ENCODE measurements around the gene NBL1.

NBL1 gene

DNA sequence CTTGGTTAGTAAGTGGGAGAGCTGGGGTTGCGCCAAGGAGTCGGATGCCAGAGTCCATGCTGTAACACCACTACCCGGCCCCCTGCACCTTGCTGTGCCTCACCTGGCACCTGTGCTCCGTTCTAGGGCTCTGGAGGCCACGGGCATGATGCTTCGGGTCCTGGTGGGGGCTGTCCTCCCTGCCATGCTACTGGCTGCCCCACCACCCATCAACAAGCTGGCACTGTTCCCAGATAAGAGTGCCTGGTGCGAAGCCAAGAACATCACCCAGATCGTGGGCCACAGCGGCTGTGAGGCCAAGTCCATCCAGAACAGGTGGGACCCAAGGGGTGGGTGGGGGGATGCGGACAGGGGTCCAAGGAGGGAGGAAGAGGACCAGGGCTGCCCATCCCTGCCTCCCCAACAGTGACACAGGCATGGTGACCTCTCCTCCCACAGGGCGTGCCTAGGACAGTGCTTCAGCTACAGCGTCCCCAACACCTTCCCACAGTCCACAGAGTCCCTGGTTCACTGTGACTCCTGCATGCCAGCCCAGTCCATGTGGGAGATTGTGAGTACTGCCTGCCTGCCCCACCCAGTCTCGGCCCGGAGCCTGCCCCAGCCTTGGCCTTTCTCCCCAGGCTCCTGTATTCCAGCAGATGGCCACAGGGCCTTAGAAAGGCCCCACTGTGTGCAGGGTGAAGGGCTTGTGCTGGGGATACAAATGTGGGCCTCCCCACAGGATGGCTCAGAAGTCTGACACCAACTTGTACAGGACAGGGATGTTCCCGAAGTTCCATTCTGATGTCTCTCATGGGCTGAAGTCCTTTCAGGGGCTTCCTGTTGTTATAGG, 11.0 kb downstream of the NBL1 start:
- Histone ChIP-seq H3K36me3 (ENCODE audit: insufficient read depth, low read length) (no peaks in the 10 kb centered on the region), H3K27ac (no peak overlapping the region), H3K4me3 (no peak overlapping the region), H3K9me3 (ENCODE audit: low read depth, low read length) (no peaks in the 10 kb centered on the region), H3K9ac (ENCODE audit: insufficient read length) (no peak overlapping the region)
- no peak for TF ChIP-seq EZH2 (IDR thresholded peaks at IDR 0.05)
- TF ChIP-seq FOXP2 (optimal IDR thresholded peaks at IDR 0.05; ENCODE audit: control extremely low read depth, extremely low read length, insufficient read depth), result no peak
- TF ChIP-seq POLR2AphosphoS5 (IDR thresholded peaks at IDR 0.05; ENCODE audit: borderline replicate concordance, low read depth, low read length), result no peak
- DNase-seq (ENCODE audit: low read depth, low spot score), result no peak

DNA sequence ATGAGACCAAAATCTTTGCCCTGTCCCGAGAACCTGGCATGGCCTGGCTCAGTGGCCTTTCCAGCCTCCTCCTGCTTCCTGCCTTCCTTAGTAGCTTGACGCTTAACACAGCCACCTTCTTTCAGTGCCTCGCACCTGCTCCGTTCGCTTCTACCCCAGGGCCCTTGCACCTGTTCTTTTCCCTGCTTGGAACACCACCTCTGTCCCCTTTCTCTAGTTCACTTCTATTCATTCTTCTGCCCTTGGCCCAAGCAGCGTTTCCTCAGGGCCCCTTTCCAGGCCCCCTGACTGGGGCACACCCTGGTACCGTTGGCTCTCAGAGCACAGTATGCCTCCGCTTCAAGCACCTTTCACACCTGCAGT, 11.6 kb downstream of the NBL1 start:
- H3K27ac ChIP-seq, result no peak overlapping the region
- no peak overlapping the region for H3K4me3 ChIP-seq
- H3K9ac ChIP-seq (ENCODE audit: insufficient read length), result no peak overlapping the region
- no peaks in the 10 kb centered on the region for H3K36me3 ChIP-seq (ENCODE audit: insufficient read depth, low read length)
- TF ChIP-seq EZH2 (IDR thresholded peaks at IDR 0.05), result no peak
- TF ChIP-seq FOXP2 (optimal IDR thresholded peaks at IDR 0.05; ENCODE audit: control extremely low read depth, extremely low read length, insufficient read depth), result no peak
- TF ChIP-seq POLR2AphosphoS5 (IDR thresholded peaks at IDR 0.05; ENCODE audit: borderline replicate concordance, low read depth, low read length), result no peak
- no peaks in the 10 kb centered on the region for H3K9me3 ChIP-seq (ENCODE audit: low read depth, low read length)
- no peak for DNase-seq (ENCODE audit: low read depth, low spot score)

DNA sequence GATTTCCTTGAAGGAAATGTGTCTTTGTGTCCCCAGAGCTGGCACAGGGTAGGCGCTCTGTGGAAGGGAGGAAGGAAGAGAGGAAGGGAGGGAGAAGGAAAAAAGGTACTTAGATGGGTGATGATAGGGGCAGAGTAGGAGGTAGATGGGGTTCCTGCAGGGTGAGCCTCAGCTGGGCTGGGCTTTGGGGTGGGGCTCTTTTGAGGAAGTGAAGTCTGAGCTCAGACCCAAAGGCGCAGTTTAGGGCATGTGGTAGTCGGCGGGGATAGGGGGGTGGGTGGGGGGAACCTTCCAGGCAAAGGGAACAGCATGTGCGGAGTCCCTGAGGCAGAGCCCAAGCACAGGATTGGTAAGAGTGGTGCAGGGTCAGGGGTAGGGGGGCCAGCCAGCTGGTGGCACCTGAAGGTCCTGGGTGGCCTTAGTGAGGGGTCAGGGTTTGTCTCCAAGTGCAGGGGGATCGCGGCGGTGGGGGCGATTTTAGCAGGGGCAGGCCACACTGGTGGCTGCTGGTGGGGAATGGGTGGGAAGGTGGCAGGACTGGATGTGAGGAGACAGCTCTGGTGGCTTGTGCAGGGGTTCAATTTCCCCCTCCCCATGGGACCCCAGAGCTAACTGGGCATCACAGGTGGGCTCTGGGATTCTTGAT, 12.1 kb downstream of the NBL1 start:
- no peak for DNase-seq (ENCODE audit: low read depth, low spot score)

DNA sequence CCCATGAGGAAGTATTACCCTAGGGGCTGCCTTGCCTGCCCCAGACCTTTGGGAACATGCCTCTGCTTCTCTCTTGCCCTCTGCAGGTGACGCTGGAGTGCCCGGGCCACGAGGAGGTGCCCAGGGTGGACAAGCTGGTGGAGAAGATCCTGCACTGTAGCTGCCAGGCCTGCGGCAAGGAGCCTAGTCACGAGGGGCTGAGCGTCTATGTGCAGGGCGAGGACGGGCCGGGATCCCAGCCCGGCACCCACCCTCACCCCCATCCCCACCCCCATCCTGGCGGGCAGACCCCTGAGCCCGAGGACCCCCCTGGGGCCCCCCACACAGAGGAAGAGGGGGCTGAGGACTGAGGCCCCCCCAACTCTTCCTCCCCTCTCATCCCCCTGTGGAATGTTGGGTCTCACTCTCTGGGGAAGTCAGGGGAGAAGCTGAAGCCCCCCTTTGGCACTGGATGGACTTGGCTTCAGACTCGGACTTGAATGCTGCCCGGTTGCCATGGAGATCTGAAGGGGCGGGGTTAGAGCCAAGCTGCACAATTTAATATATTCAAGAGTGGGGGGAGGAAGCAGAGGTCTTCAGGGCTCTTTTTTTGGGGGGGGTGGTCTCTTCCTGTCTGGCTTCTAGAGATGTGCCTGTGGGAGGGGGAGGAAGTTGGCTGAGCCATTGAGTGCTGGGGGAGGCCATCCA, 12.8 kb downstream of the NBL1 start:
- DNase-seq (ENCODE audit: low read depth, low spot score), result no peak
- Histone ChIP-seq H3K27ac (no peak overlapping the region), H3K9me3 (ENCODE audit: low read depth, low read length) (no peaks in the 10 kb centered on the region), H3K36me3 (ENCODE audit: insufficient read depth, low read length) (no peaks in the 10 kb centered on the region), H3K9ac (ENCODE audit: insufficient read length) (no peak overlapping the region), H3K4me3 (no peak overlapping the region)
- TF ChIP-seq EZH2 (IDR thresholded peaks at IDR 0.05), result no peak
- TF ChIP-seq POLR2AphosphoS5 (IDR thresholded peaks at IDR 0.05; ENCODE audit: borderline replicate concordance, low read depth, low read length), result no peak
- no peak for TF ChIP-seq FOXP2 (optimal IDR thresholded peaks at IDR 0.05; ENCODE audit: control extremely low read depth, extremely low read length, insufficient read depth)

More for the DNA sequence above, 12.1 kb downstream of the NBL1 start:
- no peak overlapping the region for H3K9ac ChIP-seq (ENCODE audit: insufficient read length)
- H3K36me3 ChIP-seq (ENCODE audit: insufficient read depth, low read length), result no peaks in the 10 kb centered on the region
- no peak for TF ChIP-seq POLR2AphosphoS5 (IDR thresholded peaks at IDR 0.05; ENCODE audit: borderline replicate concordance, low read depth, low read length)
- no peaks in the 10 kb centered on the region for H3K9me3 ChIP-seq (ENCODE audit: low read depth, low read length)
- H3K27ac ChIP-seq, result no peak overlapping the region
- H3K4me3 ChIP-seq, result no peak overlapping the region

DNA sequence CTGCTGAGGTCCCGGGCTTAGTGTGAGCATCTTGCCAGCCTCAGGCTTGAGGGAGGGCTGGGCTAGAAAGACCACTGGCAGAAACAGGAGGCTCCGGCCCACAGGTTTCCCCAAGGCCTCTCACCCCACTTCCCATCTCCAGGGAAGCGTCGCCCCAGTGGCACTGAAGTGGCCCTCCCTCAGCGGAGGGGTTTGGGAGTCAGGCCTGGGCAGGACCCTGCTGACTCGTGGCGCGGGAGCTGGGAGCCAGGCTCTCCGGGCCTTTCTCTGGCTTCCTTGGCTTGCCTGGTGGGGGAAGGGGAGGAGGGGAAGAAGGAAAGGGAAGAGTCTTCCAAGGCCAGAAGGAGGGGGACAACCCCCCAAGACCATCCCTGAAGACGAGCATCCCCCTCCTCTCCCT, 13.4 kb downstream of the NBL1 start:
- no peak overlapping the region for H3K4me3 ChIP-seq
- H3K27ac ChIP-seq, result no peak overlapping the region
- TF ChIP-seq POLR2AphosphoS5 (IDR thresholded peaks at IDR 0.05; ENCODE audit: borderline replicate concordance, low read depth, low read length) (no peak), FOXP2 (optimal IDR thresholded peaks at IDR 0.05; ENCODE audit: control extremely low read depth, extremely low read length, insufficient read depth) (no peak), EZH2 (IDR thresholded peaks at IDR 0.05) (no peak)
- H3K9me3 ChIP-seq (ENCODE audit: low read depth, low read length), result no peaks in the 10 kb centered on the region
- H3K9ac ChIP-seq (ENCODE audit: insufficient read length), result no peak overlapping the region
- no peaks in the 10 kb centered on the region for H3K36me3 ChIP-seq (ENCODE audit: insufficient read depth, low read length)
- no peak for DNase-seq (ENCODE audit: low read depth, low spot score)

- H3K27ac ChIP-seq, result no peak overlapping the region
- TF ChIP-seq EZH2 (IDR thresholded peaks at IDR 0.05) (no peak), POLR2AphosphoS5 (IDR thresholded peaks at IDR 0.05; ENCODE audit: borderline replicate concordance, low read depth, low read length) (no peak), FOXP2 (optimal IDR thresholded peaks at IDR 0.05; ENCODE audit: control extremely low read depth, extremely low read length, insufficient read depth) (no peak)
- no peak overlapping the region for H3K9ac ChIP-seq (ENCODE audit: insufficient read length)
Measured at GRCh38 chr1:19658186-19658585, 14.1 kb downstream of the NBL1 start.

GRCh38 chr1:19661721-19662228, 17.7 kb downstream of the NBL1 start:
- H3K36me3 ChIP-seq (ENCODE audit: insufficient read depth, low read length), result no peaks in the 10 kb centered on the region
- H3K9me3 ChIP-seq (ENCODE audit: low read depth, low read length), result no peaks in the 10 kb centered on the region
- H3K27ac ChIP-seq, result no peak overlapping the region
- DNase-seq (ENCODE audit: low read depth, low spot score), result peak; percentile 30
- TF ChIP-seq EZH2 (IDR thresholded peaks at IDR 0.05) (no peak), POLR2AphosphoS5 (IDR thresholded peaks at IDR 0.05; ENCODE audit: borderline replicate concordance, low read depth, low read length) (no peak), FOXP2 (optimal IDR thresholded peaks at IDR 0.05; ENCODE audit: control extremely low read depth, extremely low read length, insufficient read depth) (no peak)
- H3K4me3 ChIP-seq, result no peak overlapping the region
- no peak overlapping the region for H3K9ac ChIP-seq (ENCODE audit: insufficient read length)

More at GRCh38 chr1:19658186-19658585, 14.1 kb downstream of the NBL1 start:
- DNase-seq (ENCODE audit: low read depth, low spot score), result no peak
- Histone ChIP-seq H3K9me3 (ENCODE audit: low read depth, low read length) (no peaks in the 10 kb centered on the region), H3K36me3 (ENCODE audit: insufficient read depth, low read length) (no peaks in the 10 kb centered on the region), H3K4me3 (no peak overlapping the region)

GRCh38 chr1:19662313-19662712, 18.2 kb downstream of the NBL1 start:
- no peaks in the 10 kb centered on the region for H3K9me3 ChIP-seq (ENCODE audit: low read depth, low read length)
- H3K9ac ChIP-seq (ENCODE audit: insufficient read length), result no peak overlapping the region
- no peak for DNase-seq (ENCODE audit: low read depth, low spot score)
- no peak overlapping the region for H3K4me3 ChIP-seq
- no peaks in the 10 kb centered on the region for H3K36me3 ChIP-seq (ENCODE audit: insufficient read depth, low read length)
- H3K27ac ChIP-seq, result no peak overlapping the region
- TF ChIP-seq EZH2 (IDR thresholded peaks at IDR 0.05) (no peak), POLR2AphosphoS5 (IDR thresholded peaks at IDR 0.05; ENCODE audit: borderline replicate concordance, low read depth, low read length) (no peak), FOXP2 (optimal IDR thresholded peaks at IDR 0.05; ENCODE audit: control extremely low read depth, extremely low read length, insufficient read depth) (no peak)

Data from SK-N-MC (cell line).